Measurements from ENCODE around the gene GPR4. TPM values are rescaled to one million over a fixed set of nuclear protein-coding genes. Genes with fewer than 3 reads are reported as not detected.

Gene GPR4
- 0.31 TPM for total RNA-seq

GRCh38 chr19:45601524-45602374 is at the start of gene GPR4:
Gene GPR4 (minus strand): TSS chr19:45602212. CDS start chr19:45591866, 10,346 bp downstream.

GRCh38 chr19:45638930-45639729 is 37.1 kb upstream of the GPR4 start, which contains the start of gene EML2:
Gene EML2 (minus strand): TSS chr19:45639397. CDS start chr19:45639376, 21 bp downstream.

GRCh38 chr19:45584332-45585157 is 17.5 kb downstream of the GPR4 start, which contains the start of gene OPA3:
Gene OPA3 (minus strand): TSS chr19:45584802. CDS start chr19:45584764, 38 bp downstream.

Small RNAs within 50 kb of the gene (small RNA-seq; reads per million reads assigned to genes)
- gene RN7SL836P (ENCODE audit: low replicate concordance): not detected

Other genes starting within 250 kb of the GPR4 start
- 24.1 TPM for gene ERCC2, start 231.6 kb downstream of the GPR4 start, total RNA-seq
- gene PPP1R13L, start 197.1 kb downstream of the GPR4 start, total RNA-seq: 0.31 TPM
- 3.8 TPM for gene POLR1G, start 195.6 kb downstream of the GPR4 start, total RNA-seq
- gene ERCC1, start 178.3 kb downstream of the GPR4 start, total RNA-seq: 64.8 TPM
- gene FOSB, start 134.2 kb downstream of the GPR4 start, total RNA-seq: 1.3 TPM
- gene RTN2, start 105.2 kb downstream of the GPR4 start, total RNA-seq: 68.5 TPM
- 0.94 TPM for gene PPM1N, start 103.8 kb downstream of the GPR4 start, total RNA-seq
- gene VASP, start 94.7 kb downstream of the GPR4 start, total RNA-seq: 7.8 TPM
- 2.2 TPM for gene OPA3, start 17.4 kb downstream of the GPR4 start, total RNA-seq
- gene EML2, start 37.2 kb upstream of the GPR4 start, total RNA-seq: 55.1 TPM
- gene GIPR, start 66.0 kb upstream of the GPR4 start, total RNA-seq: 0.31 TPM
- gene SNRPD2, start 89.7 kb upstream of the GPR4 start, total RNA-seq: 84.5 TPM
- 4.7 TPM for gene QPCTL, start 90.5 kb upstream of the GPR4 start, total RNA-seq
- 14.7 TPM for gene FBXO46, start 128.7 kb upstream of the GPR4 start, total RNA-seq
- gene MEIOSIN, start 131.2 kb upstream of the GPR4 start, total RNA-seq: not detected
- 0.63 TPM for gene SIX5, start 167.0 kb upstream of the GPR4 start, total RNA-seq
- gene DMPK, start 180.3 kb upstream of the GPR4 start, total RNA-seq: 36.0 TPM
- gene DMWD, start 190.6 kb upstream of the GPR4 start, total RNA-seq: 85.8 TPM
- gene RSPH6A, start 213.1 kb upstream of the GPR4 start, total RNA-seq: 0.31 TPM

All from parietal lobe (tissue), 2 donors.